SH-SY5Y (cell line): ENCODE results near the gene NRN1L.

Experiments used
- GATA2 ChIP-seq: IDR thresholded peaks from 2 replicates; pipeline ENCODE4 v1.6.1; 2011; ENCODE audit warnings: mild to moderate bottlenecking, low read depth, low read length
- GATA3 ChIP-seq: IDR thresholded peaks from 2 replicates; pipeline ENCODE4 v1.6.1; 2011; ENCODE audit warnings: low read depth, mild to moderate bottlenecking, low read length, moderate library complexity

DNA sequence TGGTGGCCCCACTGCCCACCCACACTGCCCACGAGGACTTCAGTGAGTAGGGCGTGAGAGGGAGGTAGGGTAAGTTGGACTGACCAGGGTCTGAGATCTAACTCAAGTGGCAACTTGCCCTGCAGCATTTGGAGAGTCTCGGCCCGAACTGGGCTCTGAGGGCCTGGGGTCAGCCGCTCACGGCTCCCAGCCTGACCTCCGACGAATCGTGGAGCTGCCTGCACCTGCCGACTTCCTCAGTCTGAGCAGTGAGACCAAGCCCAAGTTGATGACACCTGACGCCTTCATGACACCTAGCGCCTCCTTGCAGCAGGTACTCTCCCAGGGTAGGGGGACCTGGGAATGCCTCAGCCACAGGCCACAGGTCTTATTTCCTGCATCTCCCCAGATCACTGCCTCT is 5.2 kb upstream of the NRN1L start:
- TF ChIP-seq GATA2 (no peak), GATA3 (no peak)
